Measurements from ENCODE around the gene RAB11B. TPM values are rescaled to one million over a fixed set of nuclear protein-coding genes. Genes with fewer than 3 reads are reported as not detected.

Gene RAB11B
- total RNA-seq, 3 donors from 2014 or later = 39.5 to 57.7 (median 41.3) TPM

DNA sequence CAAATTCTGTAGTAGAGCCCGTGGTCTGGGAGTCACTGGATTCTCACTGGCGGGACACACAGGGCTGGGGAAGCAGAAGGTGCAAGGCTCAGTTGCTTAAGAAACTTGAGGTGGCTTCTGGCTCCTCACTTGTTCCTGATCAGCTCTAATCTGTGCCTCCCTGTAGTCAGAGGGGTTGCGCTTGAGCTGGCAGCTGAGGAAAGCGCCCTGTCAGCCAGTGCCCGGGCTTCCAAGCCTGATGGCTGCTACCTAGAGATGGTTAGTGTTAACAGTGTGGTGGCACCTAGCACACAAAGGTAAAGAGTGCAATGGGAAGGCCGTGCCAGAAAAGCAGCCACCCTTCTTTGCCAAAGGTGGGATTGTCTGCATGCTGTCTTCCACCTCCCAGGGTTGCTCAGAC is 63.5 kb downstream of the RAB11B start:
- Histone ChIP-seq H3K27me3 (no peaks in the 10 kb centered on the region), H3K4me1 (peaks cover 6 to 34% of the 10 kb centered on the region in 2 donors), H3K27ac (peak overlapping the region in 1 of 2 donors; percentile 3), H3K36me3 (no peaks in the 10 kb centered on the region), H3K4me3 (no peak overlapping the region), H3K9me3 (no peaks in the 10 kb centered on the region)
- DNase-seq (ENCODE audit: low spot score in 2 of 2) = no peak
- intact Hi-C loops (cut with DNase I; ENCODE audit: low total_unique reads) = loop anchor here (5.0 kb wide), 1 partner anchor 891 kb away; no protein-coding TSS in a partner anchor
- TF ChIP-seq, protein P1, sequence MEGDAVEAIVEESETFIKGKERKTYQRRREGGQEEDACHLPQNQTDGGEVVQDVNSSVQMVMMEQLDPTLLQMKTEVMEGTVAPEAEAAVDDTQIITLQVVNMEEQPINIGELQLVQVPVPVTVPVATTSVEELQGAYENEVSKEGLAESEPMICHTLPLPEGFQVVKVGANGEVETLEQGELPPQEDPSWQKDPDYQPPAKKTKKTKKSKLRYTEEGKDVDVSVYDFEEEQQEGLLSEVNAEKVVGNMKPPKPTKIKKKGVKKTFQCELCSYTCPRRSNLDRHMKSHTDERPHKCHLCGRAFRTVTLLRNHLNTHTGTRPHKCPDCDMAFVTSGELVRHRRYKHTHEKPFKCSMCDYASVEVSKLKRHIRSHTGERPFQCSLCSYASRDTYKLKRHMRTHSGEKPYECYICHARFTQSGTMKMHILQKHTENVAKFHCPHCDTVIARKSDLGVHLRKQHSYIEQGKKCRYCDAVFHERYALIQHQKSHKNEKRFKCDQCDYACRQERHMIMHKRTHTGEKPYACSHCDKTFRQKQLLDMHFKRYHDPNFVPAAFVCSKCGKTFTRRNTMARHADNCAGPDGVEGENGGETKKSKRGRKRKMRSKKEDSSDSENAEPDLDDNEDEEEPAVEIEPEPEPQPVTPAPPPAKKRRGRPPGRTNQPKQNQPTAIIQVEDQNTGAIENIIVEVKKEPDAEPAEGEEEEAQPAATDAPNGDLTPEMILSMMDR (IDR thresholded peaks at IDR 0.05) = no peak
- TF ChIP-seq POLR2AphosphoS5 (IDR thresholded peaks at IDR 0.05) = no peak
- no peak for TF ChIP-seq POLR2A (IDR thresholded peaks at IDR 0.05)

Other genes starting within 250 kb of the RAB11B start
- gene FBN3, start 240.8 kb upstream of the RAB11B start, total RNA-seq = 1 to 10 TPM in 1 of 3 donors, under 1 TPM in 1, not detected in 1; 0.66 to 7.9 TPM
- gene CERS4, start 181.0 kb upstream of the RAB11B start, total RNA-seq = 100 to 1,000 TPM in 1 of 3 donors, 10 to 100 TPM in 2; 26.4 to 141 (median 64.1) TPM
- 10 to 100 TPM; 26.9 to 98.6 (median 30.9) TPM for gene CD320, start 82.0 kb upstream of the RAB11B start, total RNA-seq
- gene NDUFA7, start 69.0 kb upstream of the RAB11B start, total RNA-seq = 10 to 100 TPM; 23.2 to 27.5 (median 25.8) TPM
- gene RPS28, start 68.9 kb upstream of the RAB11B start, total RNA-seq = 1,000 to 10,000 TPM in 1 of 3 donors, 100 to 1,000 TPM in 2; 676 to 1,337 (median 789) TPM
- 10 to 100 TPM in 1 of 3 donors, 1 to 10 TPM in 2; 5.6 to 26.2 (median 7.8) TPM for gene KANK3, start 47.1 kb upstream of the RAB11B start, total RNA-seq
- gene ANGPTL4, start 26.2 kb upstream of the RAB11B start, total RNA-seq = 100 to 1,000 TPM in 2 of 3 donors, 10 to 100 TPM in 1; 90.9 to 186 (median 118) TPM
- gene MARCHF2, start 22.9 kb downstream of the RAB11B start, total RNA-seq = 100 to 1,000 TPM; 126 to 224 (median 132) TPM
- gene HNRNPM, start 54.6 kb downstream of the RAB11B start, total RNA-seq = 100 to 1,000 TPM in 2 of 3 donors, 10 to 100 TPM in 1; 84.8 to 153 (median 116) TPM
- under 1 TPM; 0.16 to 0.73 (median 0.33) TPM for gene PRAM1, start 112.3 kb downstream of the RAB11B start, total RNA-seq
- gene ZNF414, start 123.8 kb downstream of the RAB11B start, total RNA-seq = 10 to 100 TPM in 1 of 3 donors, 1 to 10 TPM in 2; 7.4 to 13.5 (median 7.5) TPM
- 10 to 100 TPM in 2 of 3 donors, 1 to 10 TPM in 1; 8.5 to 31.0 (median 11.3) TPM for gene MYO1F, start 187.1 kb downstream of the RAB11B start, total RNA-seq
- 10 to 100 TPM; 23.4 to 68.2 (median 48.2) TPM for gene ADAMTS10, start 220.4 kb downstream of the RAB11B start, total RNA-seq
- not detected for gene NFILZ, start 240.3 kb downstream of the RAB11B start, total RNA-seq

All from breast epithelium (tissue), 4 donors.